SK-N-SH (cell line): ENCODE results near the gene PUS1. TPM values are rescaled to one million over a fixed set of nuclear protein-coding genes. Genes with fewer than 3 reads are reported as not detected.
"Not testable (repeated sequence)": the region's sequence is repeated elsewhere in the genome, so short reads cannot be mapped to it uniquely, and the experiment has no call there.

ENCODE experiments used
- CTCF ChIA-PET: fragments of 300-600, 350-600 bp; formaldehyde crosslinking; extraction: SDS; loops from one replicate; lab custom pipeline; 2021; lab: Yijun Ruan, JAX
- POLR2A ChIA-PET: fragments of 350-600 bp; sonication (Branson Sonifier 250); formaldehyde crosslinking; extraction: SDS; loops from one replicate; lab custom pipeline; 2020; ENCODE audit warnings: antibody characterized with exemption, inconsistent platforms; lab: Yijun Ruan, JAX
- DNase-seq: peaks from one replicate; pipeline ENCODE4 v3.0.0; 2012
- H2AFZ ChIP-seq: fragments of 200-600 bp; sonication (generic); 2 replicates; pipeline ENCODE4 v1.8.1; 2016; ENCODE audit warnings: antibody characterized with exemption, mild to moderate bottlenecking, low read depth
- H3F3A ChIP-seq: fragments of 200-600 bp; sonication (generic); replicated peaks from 2 replicates; pipeline ENCODE3; 2016; ENCODE audit warnings: antibody characterized with exemption, mild to moderate bottlenecking; ENCODE audit not compliant: insufficient read depth
- H3K27ac ChIP-seq, 2 experiments: fragments of 200-500 bp in 1 of 2; fragments of 200-600 bp in 1 of 2; sonication (Bioruptor generic) in 1 of 2; sonication (generic), shearing (Covaris generic) in 1 of 2; 2 replicates each; pipeline versions ENCODE4 v1.5.1 to v1.6.1; 2014 to 2016; ENCODE audit warnings: low read depth in 2 of 2, inconsistent platforms in 1 of 2, low read length in 1 of 2, mild to moderate bottlenecking in 1 of 2, mixed read lengths in 1 of 2
- H3K27me3 ChIP-seq: fragments of 200-600 bp; sonication (generic), shearing (Covaris generic); 2 replicates; pipeline ENCODE4 v1.6.1; 2016; ENCODE audit warnings: mixed run types; ENCODE audit not compliant: insufficient read depth
- H3K36me3 ChIP-seq, 2 experiments: fragments of 200-500 bp in 1 of 2; fragments of 200-600 bp in 1 of 2; sonication (Bioruptor generic) in 1 of 2; sonication (generic) in 1 of 2; replicated peaks in 1 of 2; 2 replicates each; pipeline versions ENCODE3 to v1.5.1; 2014 to 2016; ENCODE audit warnings: low read length in 1 of 2, mild to moderate bottlenecking in 1 of 2; ENCODE audit not compliant: insufficient read depth in 2 of 2, control insufficient read depth in 1 of 2
- H3K4me1 ChIP-seq, 2 experiments: fragments of 200-500 bp in 1 of 2; fragments of 200-600 bp in 1 of 2; sonication (Bioruptor generic) in 1 of 2; sonication (generic), shearing (Covaris generic) in 1 of 2; 2 replicates each; pipeline versions ENCODE4 v1.5.1 to v1.6.1; 2014 to 2016; ENCODE audit warnings: low read depth in 1 of 2, low read length in 1 of 2, mixed run types in 1 of 2; ENCODE audit not compliant: insufficient read depth in 2 of 2, control insufficient read depth in 1 of 2
- H3K4me2 ChIP-seq: fragments of 200-600 bp; sonication (generic), shearing (Covaris generic); 2 replicates; pipeline ENCODE4 v1.6.1; 2017; ENCODE audit warnings: mixed run types
- H3K4me3 ChIP-seq, 2 experiments: fragments of 200-500 bp in 1 of 2; fragments of 200-600 bp in 1 of 2; sonication (Bioruptor generic) in 1 of 2; sonication (generic), shearing (Covaris generic) in 1 of 2; 2 replicates each; pipeline versions ENCODE4 v1.5.1 to v1.8.1; 2014 to 2016; ENCODE audit warnings: low read depth in 2 of 2, inconsistent platforms in 1 of 2, low read length in 1 of 2, mild to moderate bottlenecking in 1 of 2, mixed read lengths in 1 of 2, moderate library complexity in 1 of 2
- H3K79me2 ChIP-seq: fragments of 200-600 bp; sonication (generic); 2 replicates; pipeline ENCODE4 v1.8.1; 2017; ENCODE audit warnings: mild to moderate bottlenecking; ENCODE audit not compliant: insufficient read depth
- H3K9ac ChIP-seq: fragments of 200-600 bp; sonication (generic); 2 replicates; pipeline ENCODE4 v1.6.1; 2017; ENCODE audit warnings: mixed run types
- H3K9me2 ChIP-seq: fragments of 200-600 bp; sonication (generic); 2 replicates; pipeline ENCODE4 v1.6.1; 2017; ENCODE audit warnings: mixed run types
- H3K9me3 ChIP-seq: fragments of 200-600 bp; sonication (generic); 2 replicates; pipeline ENCODE4 v1.6.1; 2017; ENCODE audit warnings: mixed run types, mild to moderate bottlenecking, moderate library complexity
- H4K20me1 ChIP-seq: fragments of 200-600 bp; sonication (generic); 2 replicates; pipeline ENCODE4 v1.6.1; 2017; ENCODE audit warnings: mild to moderate bottlenecking, mixed run types; ENCODE audit not compliant: insufficient read depth
- FOSL2 ChIP-seq: IDR thresholded peaks from 2 replicates; pipeline ENCODE4 v1.4.0; 2012; ENCODE audit warnings: low read depth, mild to moderate bottlenecking, moderate library complexity, borderline replicate concordance
- FOXJ3 ChIP-seq: sonication (generic); formaldehyde crosslinking; IDR thresholded peaks from 2 replicates; pipeline ENCODE4 v1.5.1; 2020; ENCODE audit warnings: mild to moderate bottlenecking, missing genetic modification reagents
- FOXM1 ChIP-seq: IDR thresholded peaks from 2 replicates; pipeline ENCODE4 v1.4.0; 2012; ENCODE audit warnings: low read depth, mild to moderate bottlenecking
- MEF2A ChIP-seq: IDR thresholded peaks from 2 replicates; pipeline ENCODE4 v1.4.0; 2012; ENCODE audit warnings: low read depth, borderline replicate concordance
- NFIC ChIP-seq: IDR thresholded peaks from 2 replicates; pipeline ENCODE4 v1.4.0; 2012; ENCODE audit warnings: borderline replicate concordance
- RAD21 ChIP-seq: IDR thresholded peaks from 2 replicates; pipeline ENCODE4 v1.6.1; 2012; ENCODE audit warnings: mild to moderate bottlenecking, low read length
- RCOR1 ChIP-seq: fragments of 150-350 bp; IDR thresholded peaks from 2 replicates; pipeline ENCODE4 v1.6.1; 2017; ENCODE audit warnings: antibody characterized with exemption, low read length
- TAF1 ChIP-seq: IDR thresholded peaks from 2 replicates; pipeline ENCODE4 v1.6.1; 2012; ENCODE audit warnings: low read depth, mild to moderate bottlenecking, low read length, moderate library complexity, borderline replicate concordance
- TCF12 ChIP-seq: IDR thresholded peaks from 2 replicates; pipeline ENCODE4 v1.4.0; 2012
- YY1 ChIP-seq: IDR thresholded peaks from 2 replicates; pipeline ENCODE4 v1.4.0; 2012; ENCODE audit warnings: low read depth, mild to moderate bottlenecking
- WGBS: methylation state at CpG from one replicate; pipeline ENCODE4 v1.1.6; 2017; ENCODE audit warnings: low lambda C conversion rate; 5-methylcytosine and 5-hydroxymethylcytosine counted together
- polyA plus RNA-seq, 3 experiments: library from polyadenylated mRNA; depleted of rRNA; stranded (reverse); fragments of >200 nt; gene quantifications; 2 replicates each; pipeline ENCODE4 v1.2.3, GENCODE V29; 2012

PUS1 gene
- polyA plus RNA-seq, 1 of the 3 experiments (the other 2 are of a cell fraction), result 53.1 TPM

DNA sequence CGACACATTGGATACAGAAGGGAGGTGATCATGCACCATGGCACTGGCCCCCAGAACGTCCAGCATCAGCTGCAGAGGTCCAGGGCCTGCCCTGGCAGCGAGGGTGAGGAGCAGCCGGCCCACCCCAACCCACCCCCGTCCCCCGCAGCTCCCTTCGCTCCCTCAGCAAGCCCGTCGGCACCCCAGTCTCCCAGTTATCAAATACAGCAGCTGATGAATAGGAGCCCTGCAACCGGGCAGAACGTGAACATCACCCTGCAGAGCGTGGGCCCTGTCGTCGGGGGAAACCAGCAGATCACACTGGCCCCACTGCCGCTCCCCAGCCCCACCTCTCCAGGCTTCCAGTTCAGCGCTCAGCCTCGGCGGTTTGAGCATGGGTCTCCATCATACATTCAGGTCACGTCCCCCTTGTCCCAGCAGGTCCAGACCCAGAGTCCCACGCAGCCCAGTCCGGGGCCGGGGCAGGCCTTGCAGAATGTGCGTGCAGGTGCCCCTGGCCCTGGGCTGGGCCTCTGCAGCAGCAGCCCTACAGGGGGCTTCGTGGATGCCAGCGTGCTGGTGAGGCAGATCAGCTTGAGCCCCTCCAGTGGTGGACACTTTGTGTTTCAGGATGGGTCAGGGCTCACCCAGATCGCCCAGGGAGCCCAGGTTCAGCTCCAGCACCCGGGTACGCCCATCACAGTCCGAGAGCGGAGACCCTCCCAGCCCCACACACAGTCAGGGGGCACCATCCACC is 31.7 kb downstream of the PUS1 start:
- H3K27me3 ChIP-seq, H3K9ac ChIP-seq, H3K27ac ChIP-seq, H3K9me3 ChIP-seq, H2AFZ ChIP-seq, H3K4me2 ChIP-seq, POLR2A ChIA-PET, H3K4me3 ChIP-seq, H3F3A ChIP-seq, DNase-seq, H3K9me2 ChIP-seq: not testable (repeated sequence)
- H3K4me1 ChIP-seq, result peaks cover 8 to 17% of the 10 kb centered on the region in 2 experiments; a peak in 2 of 4 replicates
- WGBS, result 100% methylated on average over 10 of the region's 30 CpGs
- peaks cover 15 to 18% of the 10 kb centered on the region in 2 experiments for H3K36me3 ChIP-seq
- H3K79me2 ChIP-seq, result peaks cover 89% of the 10 kb centered on the region
- CTCF ChIA-PET, result interaction anchor here (1.2 kb wide), 1 partner anchor 130 kb away, joined by 3 read pairs; no protein-coding TSS in a partner anchor
- H4K20me1 ChIP-seq, result peaks cover 86% of the 10 kb centered on the region

DNA sequence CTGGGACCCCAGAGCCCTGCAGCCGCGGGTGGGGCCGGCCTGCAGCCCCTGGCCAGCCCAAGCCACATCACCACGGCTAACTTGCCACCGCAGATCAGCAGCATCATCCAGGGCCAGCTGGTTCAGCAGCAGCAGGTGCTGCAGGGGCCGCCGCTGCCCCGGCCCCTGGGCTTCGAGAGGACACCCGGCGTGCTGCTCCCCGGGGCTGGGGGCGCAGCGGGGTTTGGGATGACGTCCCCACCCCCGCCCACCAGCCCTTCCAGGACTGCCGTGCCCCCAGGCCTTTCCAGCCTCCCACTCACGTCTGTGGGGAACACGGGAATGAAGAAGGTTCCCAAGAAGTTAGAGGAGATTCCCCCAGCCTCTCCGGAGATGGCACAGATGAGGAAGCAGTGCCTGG is 32.3 kb downstream of the PUS1 start:
- DNase-seq, H3F3A ChIP-seq, H3K9me2 ChIP-seq, H3K4me3 ChIP-seq, H2AFZ ChIP-seq, CTCF ChIA-PET, H3K9me3 ChIP-seq, H3K27ac ChIP-seq, POLR2A ChIA-PET, H3K9ac ChIP-seq, H3K27me3 ChIP-seq, H3K4me2 ChIP-seq: not testable (repeated sequence)
- Histone ChIP-seq H4K20me1 (peaks cover 86% of the 10 kb centered on the region), H3K36me3 (peaks cover 15 to 18% of the 10 kb centered on the region in 2 experiments), H3K4me1 (peaks cover 8 to 17% of the 10 kb centered on the region in 2 experiments; a peak in 2 of 4 replicates), H3K79me2 (peaks cover 89% of the 10 kb centered on the region)
- WGBS, result 80% methylated on average over 2 of the region's 20 CpGs

DNA sequence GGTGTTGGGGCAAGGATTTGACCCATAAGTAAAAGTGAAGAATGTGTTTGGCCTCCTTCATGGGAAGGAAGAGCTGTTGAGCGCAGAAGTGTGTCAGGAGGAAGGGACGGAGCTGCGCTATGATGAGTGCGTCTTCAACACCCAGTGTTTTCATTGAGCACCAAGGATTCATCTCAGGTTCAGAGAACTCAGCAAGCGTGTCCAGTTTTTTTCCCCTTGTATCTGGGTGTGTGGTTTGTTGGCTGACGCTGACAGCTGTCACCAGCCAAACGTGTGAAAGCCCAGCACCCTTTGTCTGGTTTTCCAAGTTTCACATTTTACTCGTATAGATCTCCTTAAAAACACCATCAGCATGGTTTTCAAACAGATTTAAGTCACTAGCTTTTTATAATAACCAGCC is 33.0 kb downstream of the PUS1 start:
- no peaks in the 10 kb centered on the region for H3K9me3 ChIP-seq
- DNase-seq, result no peak
- no peaks in the 10 kb centered on the region for H3K9me2 ChIP-seq
- no peak overlapping the region for H3K4me3 ChIP-seq
- ChIA-PET CTCF (interaction anchor here (1.6 kb wide), 1 partner anchor 12 kb away, joined by 4 read pairs; the partner anchor contains the start of gene EP400), POLR2A (no interaction called here)
- H3K36me3 ChIP-seq, result peaks cover 15 to 18% of the 10 kb centered on the region in 2 experiments
- peaks cover 89% of the 10 kb centered on the region for H3K79me2 ChIP-seq
- no peak overlapping the region for H3K9ac ChIP-seq
- peaks cover 10% of the 10 kb centered on the region for H3F3A ChIP-seq
- 95% methylated on average over 8 of the region's 8 CpGs for WGBS
- no peak overlapping the region for H3K4me2 ChIP-seq
- TF ChIP-seq TCF12 (no peak), YY1 (no peak), RCOR1 (no peak), FOXJ3 (CRISPR knock-in tag) (no peak), TAF1 (no peak), MEF2A (no peak), FOSL2 (no peak), NFIC (no peak), FOXM1 (no peak), RAD21 (no peak)
- no peaks in the 10 kb centered on the region for H3K27me3 ChIP-seq
- no peak overlapping the region for H2AFZ ChIP-seq
- H3K4me1 ChIP-seq, result peaks cover 8 to 17% of the 10 kb centered on the region in 2 experiments; a peak in 2 of 4 replicates
- H4K20me1 ChIP-seq, result peaks cover 84% of the 10 kb centered on the region
- no peak overlapping the region for H3K27ac ChIP-seq
